Measurements from ENCODE around the gene MT2A.

The MT2A gene

DNA sequence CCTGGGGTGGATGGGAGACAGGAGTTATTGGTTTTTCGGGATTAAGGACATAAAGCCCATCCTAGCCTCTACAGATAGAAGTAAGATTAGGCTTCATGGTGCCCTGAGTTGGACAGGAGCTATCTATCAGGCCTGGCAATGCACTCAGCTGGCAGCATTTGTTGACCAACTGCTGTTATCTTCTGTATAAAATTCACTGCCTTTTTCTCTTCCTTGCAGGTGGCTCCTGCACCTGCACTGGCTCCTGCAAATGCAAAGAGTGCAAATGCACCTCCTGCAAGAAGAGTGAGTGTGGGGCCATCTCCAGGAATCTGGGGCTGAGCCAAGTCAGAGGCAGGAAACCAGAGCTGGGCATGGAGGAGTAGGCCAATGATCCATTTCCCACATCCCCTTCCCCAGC is 30.7 kb downstream of the MT2A start:
- no peak for DNase-seq

DNA sequence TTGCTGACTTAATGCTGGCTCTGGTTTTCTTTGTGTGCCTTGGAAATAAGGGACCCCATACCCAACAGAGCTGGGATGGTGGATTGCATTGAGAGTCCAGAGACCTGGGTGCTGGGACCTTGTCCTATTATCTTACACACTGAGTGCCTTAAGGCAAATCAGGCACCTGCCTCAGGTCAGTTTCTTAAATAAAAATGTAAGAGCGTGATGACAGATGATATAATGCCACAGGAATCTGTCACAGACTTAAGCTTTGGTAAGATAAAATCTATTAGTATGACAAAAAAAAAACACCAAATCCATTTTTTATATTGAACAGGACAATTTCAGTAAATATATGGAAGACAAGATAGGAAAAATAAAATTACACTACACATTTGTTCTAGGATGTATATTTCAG is 31.7 kb downstream of the MT2A start:
- no peak for DNase-seq

DNA sequence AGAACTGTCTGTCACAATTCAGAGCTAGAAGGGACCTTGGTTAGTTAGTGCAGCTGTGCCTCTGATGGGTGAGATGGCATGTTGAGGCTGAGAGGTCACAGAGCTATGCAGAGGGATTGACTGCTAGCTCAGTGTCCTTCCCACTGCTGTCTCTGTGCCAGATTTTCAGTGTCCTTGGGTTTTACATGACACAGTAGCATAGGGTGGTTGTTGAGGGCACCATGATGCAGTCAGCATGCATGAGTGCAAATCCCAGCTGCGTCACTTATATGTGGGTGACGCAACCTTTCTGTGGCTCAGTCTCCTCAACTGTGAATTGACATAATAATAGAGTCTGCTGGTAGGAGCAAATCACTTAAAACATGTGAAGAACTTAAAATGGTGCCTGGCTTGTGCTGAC is 32.8 kb downstream of the MT2A start:
- DNase-seq, result no peak

- peak; percentile 35 for DNase-seq
These were observed 34.8 kb downstream of the MT2A start for GRCh38 chr16:56643080-56643778.

GRCh38 chr16:56643833-56644232 is 35.4 kb downstream of the MT2A start:
- DNase-seq, result no peak

- DNase-seq, result no peak
These were observed 36.9 kb downstream of the MT2A start for GRCh38 chr16:56645311-56645710.

DNA sequence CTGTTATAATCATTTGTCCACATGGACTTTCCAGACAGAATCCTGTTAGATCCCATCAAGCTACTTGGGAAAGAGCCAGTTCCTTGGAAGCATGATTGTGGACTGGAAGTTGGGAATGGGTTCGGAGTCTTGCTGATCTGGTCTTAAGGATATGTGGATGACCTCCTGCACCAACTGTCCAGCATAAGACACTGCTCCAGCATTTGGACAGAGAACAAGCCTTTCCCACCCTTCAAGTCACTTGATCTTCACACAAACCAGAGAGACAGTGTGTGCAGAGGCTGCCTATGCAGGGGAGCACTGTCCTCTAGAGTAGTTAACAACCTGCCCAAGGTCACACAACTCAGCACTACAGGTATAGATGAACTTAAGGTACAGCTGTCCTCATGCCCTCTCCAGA is 37.5 kb downstream of the MT2A start:
- DNase-seq, result no peak

GRCh38 chr16:56647641-56648431 is 39.5 kb downstream of the MT2A start:
- DNase-seq, result no peak

DNA sequence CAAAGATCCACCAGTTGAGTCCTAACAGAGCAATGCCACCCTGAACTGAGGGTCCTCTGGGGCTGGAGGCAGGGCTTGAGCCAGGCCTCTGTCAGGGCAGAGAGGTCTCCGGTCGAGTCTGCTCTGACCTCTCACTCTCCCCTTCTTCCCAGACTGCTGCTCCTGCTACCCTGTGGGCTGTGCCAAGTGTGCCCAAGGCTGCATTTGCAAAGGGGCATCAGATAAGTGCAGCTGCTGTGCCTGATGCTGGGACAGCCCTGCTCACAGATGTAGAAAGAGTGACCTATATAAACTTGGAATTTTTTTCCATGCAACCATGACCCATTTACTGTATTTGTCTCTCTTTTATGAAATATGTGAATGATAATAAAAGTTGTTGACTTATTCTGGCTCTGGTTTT is 40.9 kb downstream of the MT2A start:
- DNase-seq, result no peak

GRCh38 chr16:56649820-56650219 is 41.4 kb downstream of the MT2A start:
- DNase-seq, result no peak

GRCh38 chr16:56651586-56651985 is 43.2 kb downstream of the MT2A start, which contains the start of gene MT1B:
TSS of gene MT1B (plus strand) at chr16:56651886. CDS start at chr16:56651954, 68 bp downstream.
- no peak for DNase-seq

DNA sequence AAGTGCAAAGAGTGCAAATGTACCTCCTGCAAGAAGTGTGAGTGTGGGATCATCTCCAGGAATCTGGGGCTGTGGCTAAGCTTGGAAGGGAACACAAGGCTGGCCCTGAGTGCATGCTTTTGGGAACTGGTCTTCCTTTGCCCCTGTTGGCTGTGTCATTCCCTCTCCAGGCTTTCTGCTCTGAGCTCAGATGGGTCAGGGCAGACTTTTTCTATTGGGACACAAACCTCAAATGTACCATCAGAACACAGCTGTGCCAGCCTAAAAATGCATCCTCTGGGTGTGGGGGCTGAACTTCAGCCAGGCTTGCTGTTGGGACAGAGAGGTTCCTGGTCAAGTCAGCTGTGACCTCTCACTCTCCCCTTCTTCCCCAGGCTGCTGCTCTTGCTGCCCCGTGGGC is 44.2 kb downstream of the MT2A start:
- no peak for DNase-seq

- no peak for DNase-seq
These were observed 44.8 kb downstream of the MT2A start for GRCh38 chr16:56653218-56653617.

- peak; percentile 31 for DNase-seq
These were observed 49.4 kb downstream of the MT2A start, which contains the start of gene MT1F for GRCh38 chr16:56657555-56658326. TSS of gene MT1F (plus strand) at chr16:56657959. CDS start at chr16:56658059, 100 bp downstream.

GRCh38 chr16:56658327-56658875 is 50.0 kb downstream of the MT2A start:
- DNase-seq, result no peak

All from fibroblast of skin of back (primary cell).